Measurements from ENCODE around the gene PTPRD.
"Not testable (repeated sequence)": the region's sequence is repeated elsewhere in the genome, so short reads cannot be mapped to it uniquely, and the experiment has no call there.

PTPRD gene

DNA sequence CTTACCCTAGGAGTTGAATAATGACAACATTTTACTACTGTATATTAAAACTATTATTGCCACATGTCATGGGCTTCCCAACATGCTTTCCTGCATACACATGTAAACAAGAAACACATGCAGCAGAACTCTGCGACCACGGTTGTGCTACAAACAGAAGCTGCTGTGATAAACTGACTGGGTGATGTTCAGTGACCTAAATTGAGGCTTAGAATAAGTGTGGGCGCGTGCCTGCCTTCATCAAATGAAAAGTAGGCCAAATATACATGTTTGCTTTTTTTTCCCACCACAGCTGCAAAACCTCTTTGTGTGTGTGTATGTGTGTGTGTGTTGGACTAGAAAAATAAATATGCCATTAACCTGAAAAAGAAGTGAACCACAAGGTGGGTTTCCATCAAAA lies 1202.1 kb downstream of the PTPRD start:
- in situ Hi-C loops (cut with MboI; ENCODE audit: low sequenced_read_pairs) = no loop called here

DNA sequence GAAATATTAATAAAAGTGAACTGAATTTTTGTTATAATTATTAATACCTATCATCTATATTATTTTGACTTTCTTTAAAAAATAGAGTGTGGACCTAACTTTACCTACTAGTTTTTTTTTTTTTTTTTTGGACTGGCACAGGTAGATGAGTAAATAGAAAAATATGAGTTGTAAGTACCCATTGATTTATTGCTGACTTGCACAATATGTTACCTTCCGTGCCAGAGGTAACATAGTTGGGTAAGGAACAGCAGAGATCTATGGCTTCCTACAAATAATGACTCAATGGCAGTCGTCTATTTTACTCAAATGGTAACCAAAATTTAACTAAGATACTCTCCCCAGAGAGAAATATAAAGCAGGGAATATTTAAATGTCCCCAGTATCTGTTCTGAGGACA lies 1212.8 kb downstream of the PTPRD start:
- in situ Hi-C loops (cut with MboI; ENCODE audit: low sequenced_read_pairs) = no loop called here

DNA sequence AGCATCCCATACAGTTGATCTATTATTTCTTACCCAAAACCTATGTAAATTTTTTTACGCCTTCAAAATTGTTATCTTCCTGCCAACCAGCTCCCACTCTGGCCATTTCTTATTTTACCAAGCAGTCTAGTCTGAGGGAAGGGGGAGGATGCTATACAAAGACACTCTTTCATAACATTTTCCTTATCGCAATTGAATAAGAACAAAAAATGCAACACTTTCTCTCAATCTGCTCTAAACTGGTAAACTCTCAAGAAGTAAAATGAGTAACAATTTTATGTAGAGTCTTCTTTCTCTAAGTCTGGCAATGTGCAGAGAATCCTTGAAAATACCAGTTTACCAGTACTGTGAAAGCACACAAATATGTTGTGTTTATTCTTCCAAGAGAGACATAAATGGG lies 1216.3 kb downstream of the PTPRD start:
- in situ Hi-C loops (cut with MboI; ENCODE audit: low sequenced_read_pairs) = no loop called here

DNA sequence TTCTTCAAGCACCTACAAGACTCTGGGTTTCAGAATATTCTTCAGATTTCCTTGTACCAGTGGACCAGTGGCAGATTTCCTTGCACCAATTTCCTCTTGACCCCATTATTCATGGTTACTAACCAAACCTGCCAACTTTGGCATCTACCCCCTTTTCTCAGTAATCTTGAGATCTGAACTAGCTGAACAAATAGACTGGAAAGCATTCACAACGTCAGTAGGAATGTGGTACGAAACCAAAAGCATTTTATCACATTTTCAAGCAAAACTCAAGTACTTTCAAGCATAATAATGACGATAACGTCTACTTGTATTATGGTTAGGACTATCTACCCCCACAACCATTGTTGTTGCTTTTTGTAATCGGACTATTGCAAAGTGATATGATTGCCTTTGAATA lies 1217.3 kb downstream of the PTPRD start:
- in situ Hi-C loops (cut with MboI; ENCODE audit: low sequenced_read_pairs) = no loop called here

DNA sequence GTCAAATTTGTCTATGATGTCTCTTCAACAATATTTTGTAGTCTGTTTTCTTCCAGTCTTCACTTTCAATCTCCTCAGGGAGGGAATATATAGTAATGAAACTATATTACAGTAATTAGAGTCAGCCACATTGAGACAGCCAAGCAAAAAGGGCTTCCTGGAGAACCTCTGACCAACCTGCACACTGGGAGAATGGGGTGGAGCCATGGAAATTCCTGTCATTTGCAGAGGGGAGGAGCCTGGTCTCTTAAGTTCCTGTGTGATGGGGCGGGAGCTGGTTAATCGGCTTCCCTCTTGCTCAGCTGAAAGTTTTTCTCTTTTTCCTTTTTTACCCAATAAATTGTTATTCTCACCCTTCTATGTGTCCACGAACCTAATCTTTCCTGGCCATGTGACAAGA lies 1220.0 kb downstream of the PTPRD start:
- in situ Hi-C loops (cut with MboI; ENCODE audit: low sequenced_read_pairs) = no loop called here

DNA sequence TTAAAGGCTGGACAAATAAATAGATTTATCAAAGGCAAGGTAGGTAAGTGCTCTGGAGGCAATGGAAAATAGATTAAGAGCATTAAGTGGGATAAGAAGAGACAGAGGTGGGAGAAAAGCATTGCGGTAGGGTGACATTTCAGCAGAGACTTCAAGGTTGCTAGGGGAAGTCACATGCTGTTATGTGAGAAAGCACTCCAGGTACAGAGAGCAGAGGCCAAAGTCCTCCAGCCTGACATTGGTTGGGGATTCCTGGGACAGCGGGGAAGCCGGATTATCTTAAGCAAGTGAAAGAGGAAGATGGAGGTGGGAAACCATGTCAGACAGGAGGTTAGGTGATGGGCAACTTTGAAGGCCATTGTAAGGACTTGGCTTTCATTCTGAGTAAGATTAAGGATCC lies 1222.9 kb downstream of the PTPRD start:
- in situ Hi-C loops (cut with MboI; ENCODE audit: low sequenced_read_pairs) = no loop called here

DNA sequence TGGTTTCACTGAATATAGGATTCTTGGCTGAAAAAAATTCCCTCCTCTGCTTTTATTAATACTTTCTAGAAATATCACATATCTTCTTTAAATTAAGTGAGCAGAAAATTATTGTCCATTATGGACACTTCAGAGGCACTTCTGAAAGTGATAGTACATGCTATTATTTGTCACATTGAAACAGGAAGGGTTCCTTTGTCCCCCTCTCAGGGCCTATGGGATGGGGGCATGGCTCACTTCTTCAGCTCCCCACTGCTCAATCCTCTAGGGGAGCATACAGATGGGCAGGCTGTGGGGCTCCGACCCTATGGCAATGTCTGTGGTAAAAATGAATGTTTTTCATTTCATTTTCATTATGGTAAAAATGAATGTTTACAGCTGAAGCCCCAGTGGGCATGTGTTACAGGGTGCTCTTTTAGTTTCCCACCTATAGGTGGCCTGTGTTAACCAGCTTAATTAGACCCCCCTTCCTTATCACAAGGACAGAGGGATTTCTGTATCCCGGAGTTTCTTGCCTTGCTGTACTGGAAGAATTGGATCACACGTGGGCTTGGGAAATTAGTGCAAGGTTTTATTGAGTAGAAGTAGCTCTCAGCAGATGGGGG lies 1225.2 kb downstream of the PTPRD start:
- in situ Hi-C loops (cut with MboI; ENCODE audit: low sequenced_read_pairs) = no loop called here

DNA sequence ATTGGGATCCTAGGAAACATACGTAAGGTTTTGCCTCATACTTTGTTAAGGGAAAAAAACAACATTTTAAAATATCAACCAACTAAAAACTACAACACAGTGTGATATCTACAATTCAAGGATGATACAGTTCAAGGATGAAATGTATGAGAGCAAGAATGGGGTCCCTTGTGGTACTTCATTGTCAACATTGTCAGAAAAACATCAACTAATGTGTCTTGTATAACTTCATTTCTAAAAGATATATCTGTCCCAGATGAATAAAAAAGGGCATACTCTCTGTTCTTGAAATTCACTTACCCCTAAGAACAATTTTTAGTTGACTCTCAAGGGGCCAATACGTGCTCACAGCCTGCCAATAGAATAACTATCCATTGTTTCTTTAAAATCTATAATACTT lies 1250.5 kb downstream of the PTPRD start:
- in situ Hi-C loops (cut with MboI; ENCODE audit: low sequenced_read_pairs) = no loop called here

DNA sequence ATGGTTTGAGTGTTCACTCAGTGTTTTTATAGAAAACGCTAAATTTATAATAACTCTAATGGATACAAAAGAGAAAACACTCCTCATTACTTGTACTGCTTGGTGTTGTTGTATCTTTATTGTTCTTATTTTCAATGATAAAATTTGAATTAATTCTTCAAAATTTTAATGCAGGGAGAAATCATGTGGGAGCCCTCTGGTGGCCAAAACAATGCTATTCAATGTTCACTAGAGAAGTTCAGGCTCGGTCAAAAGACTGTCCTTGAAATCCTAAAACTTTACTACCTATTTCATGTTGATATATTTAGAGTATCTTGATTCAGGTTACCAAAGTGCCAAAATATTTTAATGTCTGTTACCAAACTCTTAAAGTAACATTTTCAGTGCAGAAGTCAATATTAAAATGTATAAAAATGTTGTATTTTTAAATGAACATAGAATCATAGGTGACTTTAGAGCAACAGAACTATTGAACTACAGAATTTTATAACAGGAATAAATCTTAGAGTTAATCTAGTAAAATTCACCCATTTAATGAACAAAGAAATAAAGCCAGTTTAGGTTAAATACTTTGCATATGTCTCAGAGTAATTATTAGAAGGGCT lies 1259.8 kb downstream of the PTPRD start:
- in situ Hi-C loops (cut with MboI; ENCODE audit: low sequenced_read_pairs) = no loop called here

DNA sequence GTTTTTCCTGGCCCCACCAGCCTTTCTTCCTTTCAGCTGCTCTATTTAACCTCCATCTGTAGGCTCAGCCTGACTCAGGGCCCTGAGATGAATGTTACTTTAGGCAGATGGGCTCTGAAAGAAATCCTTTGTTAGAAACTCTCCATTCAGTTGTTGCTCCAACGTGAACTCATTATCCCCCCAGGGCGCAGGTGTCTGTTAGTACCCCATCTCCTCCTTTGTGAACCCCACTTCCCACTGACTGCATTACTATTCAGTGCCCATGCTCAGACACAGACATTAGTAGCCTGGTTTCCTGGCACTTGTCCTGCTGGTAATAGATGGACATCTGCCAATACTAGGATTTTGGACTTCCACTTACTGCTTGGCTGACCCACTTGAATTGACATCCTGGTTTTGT lies 1271.6 kb downstream of the PTPRD start:
- in situ Hi-C loops (cut with MboI; ENCODE audit: low sequenced_read_pairs) = no loop called here

DNA sequence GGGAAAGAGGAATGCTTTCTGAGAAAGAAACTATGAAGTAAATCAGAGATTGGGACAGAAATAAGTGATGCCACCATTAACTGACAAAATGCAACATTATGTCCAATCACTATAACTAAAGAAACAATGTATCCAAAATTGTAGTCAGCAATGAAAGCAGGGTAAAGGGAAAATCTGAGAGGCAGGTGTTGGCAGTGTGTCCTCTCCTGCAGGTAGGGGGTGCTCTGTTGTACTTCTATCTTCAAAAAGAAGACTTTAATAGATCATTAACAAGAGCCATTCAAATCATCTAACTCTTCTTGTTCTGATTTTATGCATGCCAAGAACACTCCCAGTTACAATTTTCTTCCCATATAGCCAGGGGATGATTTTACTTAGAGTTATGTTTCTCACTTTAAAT lies 1275.7 kb downstream of the PTPRD start:
- in situ Hi-C loops (cut with MboI; ENCODE audit: low sequenced_read_pairs) = no loop called here

DNA sequence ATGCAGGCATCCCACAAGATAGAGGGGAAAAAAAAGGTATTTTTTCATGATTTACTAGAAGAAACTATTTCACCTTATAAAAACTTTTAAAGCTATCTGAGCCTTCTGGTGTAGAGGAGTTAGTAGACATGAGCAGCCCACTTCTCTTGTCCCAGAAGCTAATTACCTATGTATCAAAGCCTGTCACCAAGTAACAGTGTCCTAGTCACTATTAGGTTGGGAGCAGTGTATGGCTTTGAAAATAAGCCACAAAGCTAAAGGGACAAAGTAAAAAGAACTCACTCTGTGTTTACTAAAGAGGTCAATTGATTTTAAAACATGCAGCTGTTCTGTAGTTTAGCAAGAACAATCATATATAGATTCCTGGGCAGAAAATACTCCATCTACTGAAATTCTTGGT lies 1286.1 kb downstream of the PTPRD start:
- in situ Hi-C loops (cut with MboI; ENCODE audit: low sequenced_read_pairs) = no loop called here

DNA sequence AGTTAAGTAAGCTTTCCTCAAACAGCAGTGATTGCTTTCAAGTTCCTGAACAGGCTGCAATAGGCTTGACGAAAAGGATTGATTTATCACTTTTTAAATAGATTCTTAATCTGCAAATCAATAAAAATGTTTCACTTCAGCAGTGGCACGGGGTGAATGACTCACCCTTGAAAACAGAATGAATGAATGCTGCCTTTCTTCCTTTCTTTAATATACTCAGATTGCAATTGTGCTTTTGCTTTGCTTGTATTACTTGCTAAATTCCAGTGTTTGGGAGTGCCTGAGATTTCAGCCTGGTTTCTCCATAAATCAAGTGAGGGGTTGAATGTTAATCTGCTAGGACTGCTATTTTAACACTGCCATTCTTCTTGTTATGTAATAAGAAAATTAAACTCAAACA lies 1293.8 kb downstream of the PTPRD start:
- in situ Hi-C loops (cut with MboI; ENCODE audit: low sequenced_read_pairs) = no loop called here

DNA sequence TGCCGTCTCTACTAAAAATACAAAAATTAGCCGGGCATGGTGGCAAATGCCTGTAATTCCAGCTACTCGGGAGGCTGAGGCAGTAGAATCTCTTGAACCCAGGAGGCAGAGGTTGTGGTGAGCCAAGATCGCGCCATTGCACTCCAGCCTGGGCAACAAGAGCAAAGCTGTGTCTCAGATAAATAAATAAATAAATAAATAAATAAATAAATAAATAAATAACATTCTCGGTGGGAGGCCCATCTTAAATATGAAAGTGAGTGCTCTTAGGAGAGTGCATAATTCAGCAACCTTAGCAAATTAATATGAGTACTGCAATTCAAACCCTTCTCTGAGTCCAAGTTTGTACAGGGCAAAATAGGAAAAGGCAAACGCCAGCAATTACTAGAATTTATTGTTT lies 1302.1 kb downstream of the PTPRD start:
- in situ Hi-C loops (cut with MboI; ENCODE audit: low sequenced_read_pairs) = not testable (repeated sequence)

DNA sequence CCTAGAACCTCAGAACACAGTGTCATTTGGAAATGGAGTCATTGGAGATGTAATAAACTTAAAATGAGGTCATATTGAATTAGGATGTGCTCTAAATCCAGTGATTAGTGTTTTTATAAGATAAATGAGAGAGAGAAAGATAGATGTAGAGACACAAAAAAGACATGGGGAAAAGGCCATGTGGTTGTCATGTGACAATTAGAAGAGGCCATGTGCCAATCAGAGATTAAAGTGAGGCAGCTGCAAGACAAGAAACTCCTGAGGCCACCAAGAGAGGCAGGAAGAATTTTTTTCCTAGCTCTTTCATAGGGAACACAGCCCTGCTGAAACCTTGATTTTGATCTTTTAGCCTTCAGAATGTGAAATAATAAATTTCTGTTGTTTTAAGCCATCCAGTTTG lies 1307.2 kb downstream of the PTPRD start:
- in situ Hi-C loops (cut with MboI; ENCODE audit: low sequenced_read_pairs) = no loop called here

DNA sequence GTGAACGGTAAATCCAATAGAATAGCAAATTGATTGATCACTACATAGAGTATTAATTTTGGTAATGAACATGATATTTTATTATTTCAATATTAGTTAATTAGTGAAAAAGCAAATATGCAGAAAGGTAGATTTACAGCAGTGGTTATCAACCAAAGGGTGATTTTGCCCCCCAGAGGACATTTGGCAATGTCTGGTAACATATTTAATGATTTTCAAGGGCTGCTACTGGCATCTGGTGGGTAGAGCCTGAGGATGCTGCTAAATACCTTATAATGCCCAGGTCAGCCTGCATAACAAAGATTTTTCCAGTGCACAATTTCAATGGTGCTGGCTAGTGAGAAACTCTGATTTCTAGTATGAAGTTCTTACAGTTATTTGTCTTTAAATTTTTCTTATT lies 1313.7 kb downstream of the PTPRD start:
- in situ Hi-C loops (cut with MboI; ENCODE audit: low sequenced_read_pairs) = no loop called here

DNA sequence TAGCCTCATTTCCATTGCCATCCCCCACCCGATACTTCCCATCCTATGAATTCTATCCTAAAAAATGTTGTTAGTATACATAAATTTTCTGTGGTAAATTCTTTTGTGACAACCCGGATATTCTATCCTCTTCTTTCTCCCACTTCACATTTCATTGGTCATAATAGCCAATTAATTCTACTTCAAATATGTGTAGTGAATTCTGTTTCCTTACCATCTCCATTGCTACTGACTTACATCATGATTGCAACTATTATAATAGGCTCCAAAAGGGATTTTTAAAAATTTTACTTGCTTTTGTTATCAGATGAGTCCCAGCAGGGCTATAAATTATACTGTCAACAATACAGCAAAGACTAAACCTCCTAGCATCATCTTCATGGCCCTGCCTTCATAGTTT lies 1326.8 kb downstream of the PTPRD start:
- in situ Hi-C loops (cut with MboI; ENCODE audit: low sequenced_read_pairs) = no loop called here

DNA sequence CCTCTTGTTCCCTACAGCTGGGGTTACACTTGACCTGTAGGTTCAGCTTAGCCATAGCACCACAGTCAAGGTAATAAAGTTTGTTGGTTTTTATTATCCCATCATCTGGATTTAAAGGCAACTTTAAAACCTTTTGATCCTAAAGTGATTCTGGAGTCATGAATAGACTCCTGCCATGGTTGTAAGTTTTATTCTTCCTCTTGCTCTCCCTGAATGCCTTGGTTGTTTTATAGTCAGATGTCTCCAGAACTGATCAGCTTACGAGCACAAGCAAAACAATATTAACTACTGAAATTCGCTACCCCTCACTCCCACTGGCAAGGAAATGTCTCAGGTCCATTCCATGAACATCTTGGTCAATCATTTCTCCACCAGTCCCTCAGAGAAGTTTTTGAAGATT lies 1328.6 kb downstream of the PTPRD start:
- in situ Hi-C loops (cut with MboI; ENCODE audit: low sequenced_read_pairs) = no loop called here

DNA sequence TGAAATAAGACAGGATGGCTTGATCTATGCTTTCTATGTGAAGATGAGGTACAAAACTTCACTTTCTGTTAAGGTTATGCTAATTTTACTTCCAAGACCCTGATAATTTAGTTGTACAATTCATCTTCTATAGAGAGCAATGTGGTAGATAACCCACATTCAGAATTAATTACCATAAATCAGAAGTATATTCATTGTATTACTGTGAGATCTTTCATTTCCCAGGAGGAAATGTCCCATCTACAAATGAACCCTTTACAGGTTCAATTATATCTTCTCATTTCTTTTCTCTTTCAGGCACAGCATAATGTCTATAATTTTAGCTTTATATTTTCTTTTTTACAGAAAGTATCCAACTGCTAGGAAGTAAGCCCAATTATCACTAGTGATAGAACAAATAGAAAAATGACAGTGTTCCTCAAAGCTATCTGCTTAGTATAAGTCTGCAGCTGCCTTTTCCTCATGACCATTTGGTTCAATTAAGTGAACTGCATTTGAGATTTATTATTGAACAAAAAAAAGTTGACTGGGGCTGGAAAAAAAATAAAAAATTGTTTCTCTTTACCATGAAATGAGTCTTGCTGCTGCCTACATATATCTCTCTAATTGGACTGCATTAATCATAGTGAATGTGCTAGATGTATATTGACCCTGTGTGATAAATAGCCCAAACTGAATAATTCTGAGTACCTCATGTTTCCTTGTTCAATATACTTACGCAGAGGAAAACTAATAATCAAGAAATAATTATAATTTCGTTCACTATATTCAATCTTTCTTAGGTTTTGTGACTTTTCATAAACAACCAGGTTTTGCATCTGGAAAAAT lies 1329.4 kb downstream of the PTPRD start:
- in situ Hi-C loops (cut with MboI; ENCODE audit: low sequenced_read_pairs) = no loop called here

DNA sequence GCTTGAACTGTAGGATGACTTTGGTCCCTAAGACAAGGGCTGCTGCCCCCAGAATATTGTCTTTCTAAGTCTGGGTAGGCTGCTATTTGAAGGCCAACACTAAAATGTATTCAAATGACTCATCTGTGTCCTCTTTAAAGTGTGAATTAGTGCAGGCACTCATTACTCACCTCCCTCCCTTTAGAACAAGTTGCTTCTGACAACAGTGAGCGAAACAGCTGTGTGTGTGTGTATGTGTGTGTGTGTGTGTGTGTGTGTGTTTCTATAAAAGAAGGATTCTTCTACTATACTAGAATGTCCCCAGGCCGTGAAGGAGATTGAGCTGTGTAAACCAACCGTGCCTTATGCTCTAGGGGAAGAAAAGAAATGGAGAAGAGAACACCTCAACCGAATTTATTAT lies 1337.2 kb downstream of the PTPRD start:
- in situ Hi-C loops (cut with MboI; ENCODE audit: low sequenced_read_pairs) = no loop called here

DNA sequence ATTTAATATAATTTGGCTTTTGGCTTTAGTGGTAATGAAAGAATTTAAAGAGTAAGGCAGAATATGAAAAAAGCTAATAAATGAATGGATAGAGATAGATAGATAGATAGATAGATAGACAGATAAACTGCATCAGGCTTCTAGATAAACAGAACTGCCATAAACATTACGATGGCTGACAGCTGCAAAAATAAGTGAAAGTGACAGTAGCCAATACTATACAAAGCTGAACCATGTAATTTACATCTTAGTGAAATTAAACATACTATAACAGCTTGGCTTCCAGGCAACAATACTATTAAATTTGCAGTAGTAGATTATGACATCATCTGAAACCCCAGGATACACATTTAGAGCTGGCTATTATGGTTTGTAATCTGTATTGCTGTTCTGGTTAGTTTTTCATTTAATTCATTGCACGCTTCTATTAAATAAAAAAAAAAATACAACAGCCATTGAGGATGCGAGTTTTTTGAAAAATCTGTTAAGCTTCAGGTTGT lies 1354.8 kb downstream of the PTPRD start:
- in situ Hi-C loops (cut with MboI; ENCODE audit: low sequenced_read_pairs) = no loop called here

DNA sequence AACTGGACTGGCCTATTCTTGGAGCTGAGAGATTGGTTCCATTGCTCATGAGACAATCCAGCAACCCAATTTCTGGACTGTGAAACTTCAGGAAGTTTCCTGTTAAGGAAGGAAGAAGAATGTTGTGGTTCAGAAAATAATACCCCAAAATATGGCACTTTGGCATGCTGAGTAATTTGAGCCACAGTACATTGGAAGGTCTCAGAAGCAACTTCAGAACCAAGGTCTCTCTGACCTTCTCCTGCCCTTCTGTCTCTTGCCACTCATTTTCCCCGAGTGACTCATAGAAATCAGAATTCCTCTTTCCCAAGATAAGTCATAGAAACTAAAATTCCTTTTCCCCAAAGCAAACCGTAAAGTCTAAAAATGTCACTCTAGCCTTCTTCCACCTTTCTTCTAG lies 1366.1 kb downstream of the PTPRD start:
- in situ Hi-C loops (cut with MboI; ENCODE audit: low sequenced_read_pairs) = no loop called here
